Upper lobe of right lung (tissue), 1 donor: Measurements from ENCODE around the gene CFAP99. TPM values are rescaled to one million over a fixed set of nuclear protein-coding genes. Genes with fewer than 3 reads are reported as not detected.
"Not testable (repeated sequence)": the region's sequence is repeated elsewhere in the genome, so short reads cannot be mapped to it uniquely, and the experiment has no call there.

Source experiments
- ATAC-seq: fragments of 200-7000 bp; cut with Tn5 transposase; one replicate; pipeline ENCODE4 v1.9.1; 2020; ENCODE audit warnings: mild to moderate bottlenecking, moderate library complexity
- DNase-seq: peaks from one replicate; pipeline ENCODE4 v3.0.0-alpha.2; 2020
- H3K27ac ChIP-seq: fragments of 200-600 bp; one replicate; pipeline ENCODE4 v1.8.0; 2022
- H3K27me3 ChIP-seq: fragments of 200-600 bp; one replicate; pipeline ENCODE4 v1.8.0; 2022; ENCODE audit warnings: mild to moderate bottlenecking
- H3K36me3 ChIP-seq: fragments of 200-600 bp; one replicate; pipeline ENCODE4 v1.8.0; 2022
- H3K4me1 ChIP-seq: fragments of 200-600 bp; one replicate; pipeline ENCODE4 v1.8.0; 2022
- H3K4me3 ChIP-seq: fragments of 200-600 bp; one replicate; pipeline ENCODE4 v1.8.0; 2022; ENCODE audit warnings: mild to moderate bottlenecking
- H3K9me3 ChIP-seq: fragments of 200-600 bp; one replicate; pipeline ENCODE4 v1.8.0; 2022
- CTCF ChIP-seq: fragments of 200-600 bp; IDR thresholded peaks from one replicate; pipeline ENCODE4 v1.8.0; 2022; ENCODE audit warnings: antibody characterized with exemption
- intact Hi-C: fragments of 100-400 bp; cut with DNase I; formaldehyde crosslinking; loops from one replicate; pipeline ENCODE4 v1.11.0; 2022
- total RNA-seq: library from RNA; stranded (reverse); fragmentation: NEBNext Ultra II Directional; extraction: Animal tissue kit (Norgen Biotek cat#: 25700); gene quantifications from one replicate; pipeline ENCODE4 v1.2.1, GENCODE V29; 2021
- donor health status: DM: no; HTN: yes; CAD: no; lungs with severe emphysema.

CFAP99 gene
- total RNA-seq, 1 donor from 2014 or later = not detected

GRCh38 chr4:2428496-2429213 is 9.9 kb downstream of the CFAP99 start:
- no peak for ATAC-seq

GRCh38 chr4:2429945-2430757 is 11.4 kb downstream of the CFAP99 start:
- intact Hi-C loops = loop anchor here (10.0 kb wide), 1 partner anchor 195 kb away; no protein-coding TSS in a partner anchor
- ATAC-seq, H3K4me1 ChIP-seq, H3K36me3 ChIP-seq, H3K9me3 ChIP-seq, DNase-seq, H3K27ac ChIP-seq, H3K27me3 ChIP-seq, H3K4me3 ChIP-seq: not testable (repeated sequence)

More at GRCh38 chr4:2428496-2429213, 9.9 kb downstream of the CFAP99 start:
- H3K27me3 ChIP-seq = no peaks in the 10 kb centered on the region
- H3K36me3 ChIP-seq = no peaks in the 10 kb centered on the region
- no peaks in the 10 kb centered on the region for H3K4me1 ChIP-seq
- no peak overlapping the region for H3K4me3 ChIP-seq
- intact Hi-C loops = loop anchor here (10.0 kb wide), 1 partner anchor 194 kb away; no protein-coding TSS in a partner anchor
- DNase-seq = peak; percentile 57
- no peak for TF ChIP-seq CTCF
- no peak overlapping the region for H3K27ac ChIP-seq
- H3K9me3 ChIP-seq = no peaks in the 10 kb centered on the region

- no peak for TF ChIP-seq CTCF
- Histone ChIP-seq H3K27ac (no peak overlapping the region), H3K9me3 (no peaks in the 10 kb centered on the region), H3K36me3 (no peaks in the 10 kb centered on the region), H3K4me1 (no peaks in the 10 kb centered on the region), H3K4me3 (no peak overlapping the region), H3K27me3 (no peaks in the 10 kb centered on the region)
- no peak for ATAC-seq
- intact Hi-C loops = no loop called here
- DNase-seq = no peak
Observed at GRCh38 chr4:2432004-2432403, 13.2 kb downstream of the CFAP99 start.

- peak; percentile 55 for DNase-seq
- TF ChIP-seq CTCF = no peak
Observed at GRCh38 chr4:2432991-2433530, 14.3 kb downstream of the CFAP99 start.

GRCh38 chr4:2433609-2434350 is 15.0 kb downstream of the CFAP99 start:
- no peak overlapping the region for H3K4me3 ChIP-seq
- ATAC-seq (no peak), DNase-seq (peak; percentile 61)
- no peak overlapping the region for H3K27ac ChIP-seq
- no peaks in the 10 kb centered on the region for H3K9me3 ChIP-seq
- H3K4me1 ChIP-seq = no peaks in the 10 kb centered on the region
- intact Hi-C loops = no loop called here
- no peak for TF ChIP-seq CTCF
- H3K27me3 ChIP-seq = no peaks in the 10 kb centered on the region
- no peaks in the 10 kb centered on the region for H3K36me3 ChIP-seq

More at GRCh38 chr4:2432991-2433530, 14.3 kb downstream of the CFAP99 start:
- no peaks in the 10 kb centered on the region for H3K4me1 ChIP-seq
- H3K27ac ChIP-seq = no peak overlapping the region
- H3K9me3 ChIP-seq = no peaks in the 10 kb centered on the region
- no peaks in the 10 kb centered on the region for H3K36me3 ChIP-seq
- intact Hi-C loops = no loop called here
- no peak for ATAC-seq
- no peaks in the 10 kb centered on the region for H3K27me3 ChIP-seq
- H3K4me3 ChIP-seq = no peak overlapping the region
